ENCODE results near the gene CADM4. TPM values are rescaled to one million over a fixed set of nuclear protein-coding genes. Genes with fewer than 3 reads are reported as not detected.

The CADM4 gene
- total and polyA plus RNA-seq, 9 of the 15 experiments (the other 6 are each of a cell fraction or from before 2014, with no cell fraction given), result 0.03 to 4.6 (median 1.3) TPM

DNA sequence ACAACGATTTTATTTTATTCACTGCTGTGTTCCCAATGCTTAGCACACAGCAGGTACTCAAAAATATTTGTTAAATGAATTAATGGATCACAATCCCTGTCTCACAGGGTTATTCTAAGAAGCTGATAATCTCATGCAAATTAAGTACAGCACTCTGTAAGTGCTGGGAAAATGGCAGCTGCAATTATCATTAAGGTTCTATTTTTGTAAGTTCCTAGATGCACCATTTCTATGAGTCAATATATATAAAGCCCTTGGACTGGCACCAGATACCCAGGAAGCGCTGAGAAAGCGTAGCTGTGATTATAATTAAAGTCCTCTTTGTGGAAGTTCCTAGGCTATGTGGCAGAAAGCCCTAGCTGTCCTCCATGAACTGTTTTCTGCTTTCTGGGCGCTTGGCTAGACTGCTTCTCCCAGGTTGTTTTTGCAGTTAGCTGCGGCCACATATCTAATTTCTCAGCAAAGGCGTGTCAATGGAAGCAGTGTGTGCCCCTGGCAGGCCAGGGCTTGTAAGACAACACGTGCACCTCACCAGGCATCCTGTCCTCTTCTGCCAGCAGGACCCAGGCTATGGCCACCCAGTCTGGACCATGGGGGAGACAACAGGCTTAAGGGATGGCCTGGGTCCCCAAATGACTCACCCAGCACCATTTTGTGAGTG is 33.0 kb downstream of the CADM4 start:
- Histone ChIP-seq H3K9ac (ENCODE audit: insufficient read depth in 1 of 2, low read depth in 2 of 2, low read length in 2 of 2) (0 out of 4 replicates have a peak overlapping the region, but pooled peaks of 1 of the 2 experiments have one; percentile 7), H2AFZ (ENCODE audit: low read depth, low read length) (no peak overlapping the region), H3K4me3 (no peak overlapping the region), H4K20me1 (replicated peaks; ENCODE audit: control insufficient read depth, insufficient read depth, low read length) (no peaks in the 10 kb centered on the region), H3K9me3 (replicated peaks; ENCODE audit: control insufficient read depth, insufficient read depth, low read depth, low read length) (no peaks in the 10 kb centered on the region), H3K4me2 (ENCODE audit: insufficient read depth, low read length) (no peak overlapping the region), H3K27ac (ENCODE audit: extremely low read depth, low read depth, low read length) (peak overlapping the region; percentile 19; the same call in 1 of the 3 replicates), H3K4me1 (replicated peaks in 1 of 2; ENCODE audit: control insufficient read depth in 2 of 2, insufficient read depth in 2 of 2, low read length in 2 of 2) (peaks cover 20 to 22% of the 10 kb centered on the region in 2 experiments), H3K36me3 (ENCODE audit: control insufficient read depth, insufficient read depth, low read length) (peaks cover 32% of the 10 kb centered on the region; the same call in 2 of the 3 replicates), H3K9me1 (ENCODE audit: control insufficient read depth, insufficient read depth, low read length) (peaks cover 6% of the 10 kb centered on the region), H3K27me3 (ENCODE audit: control insufficient read depth in 2 of 2, insufficient read depth in 2 of 2, low read length in 2 of 2) (no peaks in the 10 kb centered on the region), H3K79me2 (ENCODE audit: control insufficient read depth, insufficient read depth, low read length) (peaks cover 8% of the 10 kb centered on the region; the same call in 2 of the 3 replicates)
- intact Hi-C loops (cut with micrococcal nuclease) (no loop called here), in situ Hi-C loops (cut with MboI) (no loop called here)
- BruUV-seq (replicated peaks), result no TSS peak
- TF ChIP-seq, protein P1, sequence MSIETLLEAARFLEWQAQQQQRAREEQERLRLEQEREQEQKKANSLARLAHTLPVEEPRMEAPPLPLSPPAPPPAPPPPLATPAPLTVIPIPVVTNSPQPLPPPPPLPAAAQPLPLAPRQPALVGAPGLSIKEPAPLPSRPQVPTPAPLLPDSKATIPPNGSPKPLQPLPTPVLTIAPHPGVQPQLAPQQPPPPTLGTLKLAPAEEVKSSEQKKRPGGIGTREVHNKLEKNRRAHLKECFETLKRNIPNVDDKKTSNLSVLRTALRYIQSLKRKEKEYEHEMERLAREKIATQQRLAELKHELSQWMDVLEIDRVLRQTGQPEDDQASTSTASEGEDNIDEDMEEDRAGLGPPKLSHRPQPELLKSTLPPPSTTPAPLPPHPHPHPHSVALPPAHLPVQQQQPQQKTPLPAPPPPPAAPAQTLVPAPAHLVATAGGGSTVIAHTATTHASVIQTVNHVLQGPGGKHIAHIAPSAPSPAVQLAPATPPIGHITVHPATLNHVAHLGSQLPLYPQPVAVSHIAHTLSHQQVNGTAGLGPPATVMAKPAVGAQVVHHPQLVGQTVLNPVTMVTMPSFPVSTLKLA (conservative IDR thresholded peaks at IDR 0.05), result 0 out of 4 replicates have a peak, but pooled peaks of 1 of the 2 experiments have one; percentile 2
- TF ChIP-seq FUS (optimal IDR thresholded peaks at IDR 0.05; ENCODE audit: low read depth, low read length) (no peak), SIN3A (IDR thresholded peaks at IDR 0.05; ENCODE audit: borderline replicate concordance in 2 of 2, control insufficient read depth in 1 of 2, low read depth in 2 of 2, low read length in 2 of 2) (no peak), TCF7 (IDR thresholded peaks at IDR 0.05; ENCODE audit: borderline replicate concordance) (no peak)
- DNase-seq (ENCODE audit: extremely low read depth in 1 of 4, low spot score in 3 of 4) (no peak), ATAC-seq (no peak), FAIRE-seq (no peak)
- ChIA-PET CTCF (ENCODE audit: low intra/inter-chr PET ratio) (no interaction called here), POLR2A (interaction anchor here (4.2 to 8.7 kb wide), 2 partner anchors 9 to 10 kb away, joined by 35 to 60 read pairs; partner anchors contain the start of genes IRGQ and ZNF576)
- 76% methylated on average over 7 of the region's 7 CpGs for WGBS (ENCODE audit: insufficient coverage, low coverage, missing lambda C conversion rate)
